ENCODE measurements around the gene CDH15.

The CDH15 gene

GRCh38 chr16:89192956-89193575 is 21.5 kb downstream of the CDH15 start:
- peak; percentile 87 for DNase-seq (ENCODE audit: low spot score)
- TF ChIP-seq CTCF (IDR thresholded peaks at IDR 0.05; ENCODE audit: extremely low read depth, insufficient read depth, missing control alignments): no peak
- in situ Hi-C loops (cut with MboI; ENCODE audit: low pct_unique_long_range_greater_than_20kb, low sequenced_read_pairs, unreplicated experiment): no loop called here

DNA sequence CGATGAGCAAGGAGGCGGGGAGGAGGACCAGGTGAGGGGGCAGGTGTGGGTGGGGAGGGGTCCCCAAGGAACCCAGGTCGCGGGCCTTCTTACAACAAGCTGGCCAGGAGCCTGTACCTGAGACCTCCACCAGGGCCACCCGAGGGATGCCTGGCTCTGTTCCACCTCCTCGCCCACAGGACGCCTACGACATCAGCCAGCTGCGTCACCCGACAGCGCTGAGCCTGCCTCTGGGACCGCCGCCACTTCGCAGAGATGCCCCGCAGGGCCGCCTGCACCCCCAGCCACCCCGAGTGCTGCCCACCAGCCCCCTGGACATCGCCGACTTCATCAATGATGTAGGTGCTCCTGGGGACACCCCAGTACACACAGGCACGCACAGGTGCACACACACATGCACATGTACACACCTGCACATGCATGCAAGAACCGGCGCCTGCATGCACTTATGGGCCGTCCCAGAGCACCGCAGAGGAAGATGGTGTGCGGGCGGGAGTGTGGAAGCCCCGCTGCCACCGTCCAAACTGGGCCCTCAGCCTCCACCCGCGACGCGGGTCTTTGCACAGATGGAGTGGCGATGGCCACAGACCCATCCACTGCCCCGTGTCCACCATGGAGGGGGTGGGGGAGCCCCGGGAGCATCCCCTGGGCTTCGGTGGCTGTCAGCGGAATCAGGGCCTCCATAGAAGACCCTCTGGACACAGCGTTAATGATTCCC is 22.2 kb downstream of the CDH15 start:
- in situ Hi-C loops (cut with MboI; ENCODE audit: low pct_unique_long_range_greater_than_20kb, low sequenced_read_pairs, unreplicated experiment): no loop called here
- no peak for DNase-seq (ENCODE audit: low spot score)
- TF ChIP-seq CTCF (IDR thresholded peaks at IDR 0.05; ENCODE audit: extremely low read depth, insufficient read depth, missing control alignments): no peak

DNA sequence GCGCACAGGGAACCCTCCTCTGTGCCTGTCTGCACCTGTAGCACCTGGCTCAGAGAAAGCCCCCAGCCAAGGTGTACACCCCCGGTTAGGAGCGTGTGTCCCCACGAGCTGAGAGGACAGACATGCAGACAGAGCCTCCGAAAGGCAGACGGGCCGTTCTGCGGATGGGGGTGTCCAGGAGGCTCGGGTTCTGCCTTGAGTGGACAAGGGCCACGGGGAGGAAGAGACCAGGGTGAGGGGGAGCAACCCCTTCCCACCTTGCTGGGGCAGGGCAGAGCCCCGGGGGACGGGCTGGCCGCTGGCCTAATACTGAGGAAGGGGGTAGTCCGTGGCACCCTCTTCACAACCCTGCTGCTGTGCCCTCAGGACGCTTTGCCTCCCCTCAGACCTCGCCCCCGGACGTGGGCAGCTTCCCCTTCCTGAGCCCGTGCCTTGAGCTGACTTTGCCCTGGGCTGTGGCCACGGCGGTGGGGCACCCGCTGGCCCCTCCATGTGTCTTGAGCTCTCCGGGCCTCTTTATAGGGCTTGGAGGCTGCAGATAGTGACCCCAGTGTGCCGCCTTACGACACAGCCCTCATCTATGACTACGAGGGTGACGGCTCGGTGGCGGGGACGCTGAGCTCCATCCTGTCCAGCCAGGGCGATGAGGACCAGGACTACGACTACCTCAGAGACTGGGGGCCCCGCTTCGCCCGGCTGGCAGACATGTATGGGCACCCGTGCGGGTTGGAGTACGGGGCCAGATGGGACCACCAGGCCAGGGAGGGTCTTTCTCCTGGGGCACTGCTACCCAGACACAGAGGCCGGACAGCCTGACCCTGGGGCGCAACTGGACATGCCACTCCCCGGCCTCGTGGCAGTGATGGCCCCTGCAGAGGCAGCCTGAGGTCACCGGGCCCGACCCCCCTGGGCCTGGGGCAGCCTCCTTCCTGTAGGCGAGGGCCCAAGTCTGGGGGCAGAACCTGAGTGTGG is 23.1 kb downstream of the CDH15 start:
- in situ Hi-C loops (cut with MboI; ENCODE audit: low pct_unique_long_range_greater_than_20kb, low sequenced_read_pairs, unreplicated experiment): no loop called here
- DNase-seq (ENCODE audit: low spot score): no peak
- no peak for TF ChIP-seq CTCF (IDR thresholded peaks at IDR 0.05; ENCODE audit: extremely low read depth, insufficient read depth, missing control alignments)

DNA sequence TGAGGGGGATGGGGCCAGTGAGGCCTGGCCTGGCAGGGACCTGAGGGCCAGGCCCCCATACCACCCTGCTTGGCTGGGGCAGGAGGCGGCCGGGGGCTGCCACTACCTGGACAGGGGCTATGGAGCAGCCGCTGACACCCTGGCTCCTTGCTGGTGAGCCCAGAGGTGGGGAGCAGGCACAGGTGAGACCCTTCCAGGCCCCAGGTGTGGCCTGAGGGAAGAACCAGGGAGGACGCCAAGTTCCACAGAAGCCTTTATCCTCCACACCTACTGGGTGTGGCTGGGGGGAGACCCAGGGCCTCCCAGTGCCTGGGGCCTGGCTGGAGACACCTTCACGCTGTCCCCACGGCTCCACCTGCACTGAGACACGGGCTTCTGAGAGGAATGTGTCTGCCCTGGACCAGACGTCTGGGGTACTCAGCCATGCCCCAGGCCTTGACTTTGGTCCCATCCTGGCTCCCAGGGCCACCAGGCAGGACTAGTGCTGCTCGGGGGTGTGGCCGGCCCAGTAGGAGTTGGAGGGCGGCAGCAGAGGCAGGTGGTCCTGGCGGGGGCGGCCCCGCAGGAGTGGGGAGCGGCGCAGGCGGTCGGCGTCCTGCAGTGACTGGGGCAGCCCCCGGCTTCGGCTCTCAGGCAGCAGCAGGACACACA is 24.1 kb downstream of the CDH15 start:
- TF ChIP-seq CTCF (IDR thresholded peaks at IDR 0.05; ENCODE audit: extremely low read depth, insufficient read depth, missing control alignments): no peak
- in situ Hi-C loops (cut with MboI; ENCODE audit: low pct_unique_long_range_greater_than_20kb, low sequenced_read_pairs, unreplicated experiment): no loop called here
- no peak for DNase-seq (ENCODE audit: low spot score)

DNA sequence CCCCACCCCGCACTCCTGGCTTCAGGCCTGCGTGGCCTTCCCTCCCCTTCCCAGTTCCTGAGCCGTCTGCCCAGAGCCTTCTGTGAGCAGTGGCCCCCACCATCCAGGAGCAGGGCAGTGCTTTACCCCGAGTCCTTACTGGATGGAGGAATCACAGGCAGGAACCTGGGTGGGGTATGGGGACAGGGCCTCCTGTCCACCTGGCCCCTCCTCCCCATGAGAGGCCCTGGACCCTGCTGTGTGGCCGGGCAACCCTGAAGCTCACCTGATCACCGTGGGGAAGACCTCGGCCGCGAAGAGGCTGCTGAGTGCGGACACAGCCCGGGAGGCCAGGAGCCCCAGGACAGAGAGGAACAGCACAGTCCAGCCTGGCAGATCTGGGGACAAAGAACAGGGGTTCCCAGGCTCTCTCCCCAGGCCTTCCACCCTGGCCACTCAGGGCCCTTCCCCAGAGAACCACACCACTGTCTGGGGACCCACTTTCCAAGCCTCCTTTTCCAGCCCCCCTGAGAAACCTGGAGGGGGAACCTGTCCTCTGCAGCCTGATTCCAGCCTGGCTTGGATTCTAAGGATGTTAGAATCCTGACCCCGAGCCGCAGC is 25.6 kb downstream of the CDH15 start:
- in situ Hi-C loops (cut with MboI; ENCODE audit: low pct_unique_long_range_greater_than_20kb, low sequenced_read_pairs, unreplicated experiment): no loop called here
- no peak for TF ChIP-seq CTCF (IDR thresholded peaks at IDR 0.05; ENCODE audit: extremely low read depth, insufficient read depth, missing control alignments)
- DNase-seq (ENCODE audit: low spot score): no peak

Data from GM13977 (cell line).